Activated effector memory CD4-positive, alpha-beta T cell treated with anti-CD3 and anti-CD28 coated beads, Interleukin-2, amount 50 U/mL, for 16 hours (primary cell): Measurements from ENCODE around the gene SOX12.
"Not testable (repeated sequence)": the region's sequence is repeated elsewhere in the genome, so short reads cannot be mapped to it uniquely, and the experiment has no call there.

Experiments
- DNase-seq: peaks from one replicate; pipeline ENCODE4 v3.0.0-alpha.2; 2020

SOX12 gene

GRCh38 chr20:363319-364078 is 38.1 kb downstream of the SOX12 start:
- no peak for DNase-seq

GRCh38 chr20:364905-365794 is 39.8 kb downstream of the SOX12 start:
- no peak for DNase-seq

DNA sequence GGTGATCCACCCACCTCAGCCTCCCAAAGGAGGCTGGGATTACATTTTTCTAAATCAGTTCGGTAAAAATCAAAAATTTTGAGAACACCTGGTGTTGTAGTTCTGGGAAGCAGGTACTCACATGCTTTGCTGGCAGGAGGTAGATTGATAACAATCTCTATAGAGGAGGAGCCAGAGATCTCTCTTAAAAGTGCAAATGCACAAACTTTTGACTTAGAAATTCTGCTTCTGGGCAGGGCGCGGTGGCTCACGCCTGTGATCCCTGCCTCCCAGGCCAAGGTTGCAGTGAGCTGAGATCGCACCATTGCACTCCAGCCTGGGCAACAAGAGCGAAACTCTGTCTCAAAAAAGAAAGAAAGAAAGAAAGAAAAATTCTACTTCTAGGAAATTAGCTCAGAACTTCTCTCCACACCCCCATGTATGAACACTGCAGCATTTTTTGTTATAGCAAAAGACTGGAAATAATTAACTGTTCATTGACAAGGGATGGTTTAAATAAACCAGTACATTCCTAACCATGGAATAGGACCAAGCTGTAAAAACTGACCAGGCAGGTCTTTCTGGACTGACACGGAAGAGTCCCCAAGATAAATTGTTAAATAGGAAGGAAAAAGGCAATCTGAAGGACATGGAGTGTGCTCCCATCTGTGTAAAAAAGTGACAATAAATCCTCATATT is 40.8 kb downstream of the SOX12 start:
- no peak for DNase-seq

DNA sequence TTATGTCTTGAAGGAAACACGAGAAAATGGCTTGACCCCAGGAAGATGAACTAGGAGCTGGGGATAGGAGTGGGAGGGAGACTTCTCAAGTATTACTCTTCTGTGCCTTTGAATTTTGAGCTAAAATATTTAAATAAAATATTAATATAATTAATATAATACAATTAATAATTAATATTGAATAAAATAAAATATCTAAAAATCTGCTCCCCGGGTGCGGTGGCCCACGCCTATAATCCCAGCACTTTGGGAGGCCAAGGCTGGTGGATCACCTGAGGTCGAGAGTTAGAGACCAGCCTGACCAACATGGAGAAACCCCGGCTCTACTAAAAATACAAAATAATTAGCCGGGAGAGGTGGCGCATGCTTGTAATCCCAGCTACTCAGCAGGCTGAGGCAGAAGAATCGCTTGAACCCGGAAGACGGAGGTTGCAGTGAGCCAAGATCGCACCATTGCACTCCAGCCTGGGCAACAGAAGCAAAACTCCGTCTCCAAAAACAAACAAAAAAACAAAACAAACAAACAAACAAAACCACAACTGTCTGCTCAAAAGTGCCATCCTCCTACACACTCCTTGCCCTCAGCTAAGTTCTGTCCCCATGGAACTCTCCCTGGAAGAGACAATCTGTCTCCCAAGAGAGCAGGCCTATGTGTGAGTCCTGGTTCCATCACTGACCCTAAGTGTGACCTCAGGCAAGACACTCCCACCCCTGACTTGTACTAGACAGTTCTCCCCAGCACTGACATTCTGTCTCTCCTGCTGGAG is 41.5 kb downstream of the SOX12 start:
- DNase-seq: no peak

- DNase-seq: no peak
Measured at GRCh38 chr20:367486-367887, 42.1 kb downstream of the SOX12 start.

GRCh38 chr20:368915-369314 is 43.6 kb downstream of the SOX12 start:
- DNase-seq: no peak

- DNase-seq: no peak
Measured at GRCh38 chr20:370151-370600, 44.8 kb downstream of the SOX12 start.

DNA sequence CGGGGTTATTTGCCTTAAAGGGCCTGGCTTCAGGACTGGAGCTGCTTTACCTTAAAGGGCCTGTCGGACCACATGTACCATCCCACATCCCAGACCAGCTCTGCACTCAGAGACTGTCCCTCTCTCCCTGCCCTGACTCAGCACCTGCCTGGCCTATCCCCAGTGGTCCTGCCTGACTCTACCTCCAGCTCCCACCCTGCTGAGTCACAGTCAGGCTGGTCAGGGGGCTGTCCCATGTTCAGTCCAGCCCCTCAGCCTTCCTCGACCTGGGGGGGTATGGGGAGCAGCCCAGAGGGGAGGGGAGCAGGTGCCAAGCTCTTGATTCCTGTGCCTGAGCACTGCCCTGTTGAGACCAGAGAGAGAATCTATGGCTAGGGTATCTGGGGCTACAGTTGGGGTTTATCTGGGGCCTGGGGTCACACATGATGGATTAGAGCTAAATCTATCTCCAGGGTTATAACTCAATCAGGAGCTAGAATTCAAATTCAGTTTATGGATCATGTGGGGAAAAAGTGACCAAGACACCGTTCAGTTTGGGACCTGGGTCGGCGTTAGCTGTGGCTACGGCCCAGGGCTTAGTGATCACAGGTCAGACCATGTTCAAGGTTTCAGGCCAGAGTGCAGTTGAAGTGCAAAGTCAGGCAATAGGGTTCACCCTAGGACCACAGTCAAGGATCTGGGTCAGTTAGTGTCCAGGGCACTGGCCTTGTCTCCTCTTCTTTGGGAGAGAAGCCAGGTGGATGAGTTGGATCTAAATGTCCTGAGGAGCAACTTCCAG is 45.8 kb downstream of the SOX12 start:
- no peak for DNase-seq

DNA sequence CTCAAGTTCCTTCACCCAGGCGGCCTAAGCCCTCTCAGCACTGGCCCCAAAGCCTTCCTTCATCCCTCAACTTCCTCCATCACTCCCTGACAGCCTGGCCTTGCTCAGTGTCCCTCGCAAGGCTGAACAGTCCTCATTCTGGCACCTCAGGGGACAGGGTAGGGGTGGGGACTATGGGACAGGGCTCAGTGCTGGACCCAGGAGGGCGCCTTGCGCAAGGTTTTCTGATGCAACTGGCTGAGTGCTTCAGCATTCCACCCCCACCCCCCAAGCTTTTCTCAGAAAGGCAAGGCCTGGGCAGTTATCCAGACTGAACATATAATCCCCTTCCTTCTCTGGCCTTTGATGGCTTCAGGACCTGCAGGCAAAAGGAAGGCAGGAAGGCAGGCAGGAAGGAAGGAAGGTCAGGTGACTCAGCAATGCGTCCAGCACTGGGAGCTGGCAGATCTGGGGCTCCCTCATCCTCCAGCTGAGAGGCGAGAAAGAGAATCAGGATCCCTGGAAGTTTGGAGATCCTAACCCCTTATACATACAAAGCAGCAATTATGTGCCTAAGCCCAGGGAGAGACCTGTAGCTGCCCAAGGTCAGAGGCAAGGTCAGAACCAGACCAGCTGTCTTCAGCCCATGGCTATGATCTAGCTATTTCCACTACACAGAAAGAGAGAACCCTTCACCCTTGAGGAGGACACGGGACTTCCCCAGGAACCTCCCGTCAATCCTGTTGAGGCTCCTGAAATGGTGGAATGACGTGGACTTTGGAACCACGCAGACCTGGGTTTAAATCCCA is 46.6 kb downstream of the SOX12 start:
- no peak for DNase-seq

DNA sequence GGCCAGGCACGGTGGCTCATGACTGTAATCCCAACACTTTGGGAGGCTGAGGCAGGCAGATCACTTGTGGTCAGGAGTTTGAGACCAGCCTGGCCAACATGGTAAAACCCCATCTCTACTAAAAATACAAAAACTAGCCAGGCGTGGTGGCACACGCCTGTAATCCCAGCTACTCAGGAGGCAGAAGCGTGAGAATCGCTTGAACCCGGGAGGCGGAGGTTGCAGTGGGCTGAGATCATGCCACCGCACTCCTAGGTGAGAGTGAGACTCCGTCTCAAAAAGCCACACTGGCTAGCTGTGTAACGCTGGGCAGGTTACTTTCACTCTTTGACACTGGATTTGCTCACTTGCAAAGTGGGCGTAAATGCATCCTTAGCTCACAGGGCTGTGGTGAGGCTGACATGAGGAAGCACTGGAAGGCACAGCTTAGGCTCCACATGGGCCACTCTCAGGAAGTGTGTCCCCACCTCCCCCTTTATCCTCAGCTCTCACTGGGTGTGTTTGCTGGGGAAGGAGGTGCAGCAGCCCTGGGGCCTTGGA is 47.3 kb downstream of the SOX12 start:
- DNase-seq: not testable (repeated sequence)

- no peak for DNase-seq
Measured at GRCh38 chr20:373171-373890, 48.0 kb downstream of the SOX12 start.

GRCh38 chr20:375265-375889 is 50.0 kb downstream of the SOX12 start:
- no peak for DNase-seq

DNA sequence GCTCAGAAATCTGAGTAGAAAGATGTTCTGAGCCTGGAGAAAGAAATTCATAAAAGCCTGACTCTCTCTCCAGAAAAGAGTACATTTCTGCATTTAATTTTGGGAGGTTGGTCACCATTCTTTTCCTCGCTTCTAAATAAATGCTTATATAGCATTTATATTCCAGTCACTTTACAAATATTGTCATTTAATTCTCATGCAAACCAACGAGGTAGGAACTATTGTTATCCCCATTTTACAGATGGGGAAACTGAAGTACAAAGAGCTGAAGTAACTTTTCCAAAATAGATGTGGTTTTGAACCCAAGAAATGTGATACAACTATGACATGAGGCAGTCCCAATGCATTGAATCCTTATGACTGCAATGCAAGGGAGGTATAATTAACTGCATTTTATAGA is 50.7 kb downstream of the SOX12 start:
- no peak for DNase-seq

DNA sequence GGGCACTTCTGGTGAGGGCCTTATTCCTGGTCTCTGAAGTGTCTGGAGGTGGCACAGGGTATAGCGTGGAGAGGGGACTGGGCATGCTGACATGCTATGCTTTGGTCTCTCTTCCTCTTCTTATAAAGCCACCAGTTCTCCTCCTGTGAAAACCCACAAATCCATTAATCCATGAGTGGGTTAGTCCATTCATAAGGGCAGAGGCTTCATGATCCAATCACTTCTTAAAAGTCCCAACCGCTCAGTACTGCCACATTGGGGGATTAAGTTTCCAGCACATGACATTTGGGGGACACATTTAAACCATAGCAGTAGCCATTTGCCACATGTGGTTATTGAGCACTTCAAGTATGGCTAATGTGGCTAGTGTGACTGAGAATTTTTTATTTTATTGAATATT is 51.4 kb downstream of the SOX12 start:
- DNase-seq: no peak

- not testable (repeated sequence) for DNase-seq
Measured at GRCh38 chr20:377578-377977, 52.2 kb downstream of the SOX12 start.

DNA sequence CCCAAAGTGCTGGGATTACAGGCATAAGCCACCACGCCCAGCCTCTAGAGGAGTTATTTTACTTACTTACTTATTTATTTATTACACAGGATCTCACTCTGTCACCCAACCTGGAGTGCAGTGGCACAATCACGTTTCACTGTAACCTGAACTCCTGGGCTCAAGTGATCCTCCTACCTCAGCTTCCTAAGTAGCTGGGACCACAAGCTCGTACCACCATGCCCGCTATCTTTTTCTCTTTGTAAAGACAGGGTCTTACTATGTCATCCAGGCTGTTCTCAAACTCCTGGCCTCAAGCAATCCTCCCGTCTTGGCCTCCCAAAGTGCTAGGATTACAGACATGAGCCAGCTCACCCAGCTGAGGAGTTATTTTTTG is 53.6 kb downstream of the SOX12 start:
- no peak for DNase-seq
